Measurements from ENCODE around the gene PGA4. TPM values are rescaled to one million over a fixed set of nuclear protein-coding genes. Genes with fewer than 3 reads are reported as not detected.
"Not testable (repeated sequence)": the region's sequence is repeated elsewhere in the genome, so short reads cannot be mapped to it uniquely, and the experiment has no call there.

PGA4 gene
- total RNA-seq, 4 donors from 2014 or later, result 2.2 to 10.5 (median 8.6) TPM; not detected in 1

- not testable (repeated sequence) for H3K4me1 ChIP-seq
- WGBS, 2 donors, result no CpG with 5 or more reads among the region's 10 CpGs
These were observed 23.3 kb downstream of the PGA4 start for GRCh38 chr11:61245284-61245964.

GRCh38 chr11:61248071-61248470, 25.9 kb downstream of the PGA4 start:
- not testable (repeated sequence) for H3K9me3 ChIP-seq; H3K27me3 ChIP-seq; H3K36me3 ChIP-seq; H3K4me3 ChIP-seq; H3K4me1 ChIP-seq; DNase-seq (ENCODE audit: low spot score in 2 of 2); H3K27ac ChIP-seq
- 74 to 80% methylated on average over 9 of the region's 9 CpGs for WGBS, 2 donors

More at GRCh38 chr11:61245284-61245964, 23.3 kb downstream of the PGA4 start:
- H3K9me3 ChIP-seq; H3K36me3 ChIP-seq; H3K27ac ChIP-seq; DNase-seq (ENCODE audit: low spot score in 2 of 2); H3K27me3 ChIP-seq; H3K4me3 ChIP-seq: not testable (repeated sequence)

DNA sequence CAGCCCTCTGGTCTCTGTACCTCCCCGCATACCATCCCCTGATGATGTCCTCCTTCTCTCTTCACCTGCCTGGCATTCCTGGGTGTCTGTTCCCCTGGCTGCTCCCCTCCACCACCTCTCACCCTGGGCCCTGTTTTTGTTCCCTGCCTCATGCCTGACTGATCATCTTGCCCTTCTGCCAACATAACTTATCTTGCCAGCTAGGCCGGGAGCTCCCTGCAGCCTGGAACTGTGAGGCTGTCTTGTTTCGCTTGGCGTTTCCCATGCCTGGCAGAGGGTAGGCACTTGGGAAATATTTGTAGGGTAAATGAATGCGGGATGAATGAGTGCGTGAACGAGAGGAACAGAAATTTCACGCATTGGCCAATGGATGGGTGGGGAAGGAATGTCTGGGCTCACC, 27.1 kb downstream of the PGA4 start:
- not testable (repeated sequence) for H3K4me1 ChIP-seq; H3K27ac ChIP-seq; H3K4me3 ChIP-seq; H3K36me3 ChIP-seq; H3K9me3 ChIP-seq; DNase-seq (ENCODE audit: low spot score in 2 of 2); H3K27me3 ChIP-seq
- 87 to 90% methylated on average over 8 of the region's 8 CpGs for WGBS, 2 donors

GRCh38 chr11:61250796-61251765, 28.9 kb downstream of the PGA4 start:
- not testable (repeated sequence) for H3K36me3 ChIP-seq, H3K4me1 ChIP-seq, H3K9me3 ChIP-seq, H3K4me3 ChIP-seq, H3K27me3 ChIP-seq, H3K27ac ChIP-seq
- 57 to 74% methylated on average over 20 of the region's 20 CpGs for WGBS, 2 donors
- peak; percentile 20 to 26 for DNase-seq (ENCODE audit: low spot score in 2 of 2)

DNA sequence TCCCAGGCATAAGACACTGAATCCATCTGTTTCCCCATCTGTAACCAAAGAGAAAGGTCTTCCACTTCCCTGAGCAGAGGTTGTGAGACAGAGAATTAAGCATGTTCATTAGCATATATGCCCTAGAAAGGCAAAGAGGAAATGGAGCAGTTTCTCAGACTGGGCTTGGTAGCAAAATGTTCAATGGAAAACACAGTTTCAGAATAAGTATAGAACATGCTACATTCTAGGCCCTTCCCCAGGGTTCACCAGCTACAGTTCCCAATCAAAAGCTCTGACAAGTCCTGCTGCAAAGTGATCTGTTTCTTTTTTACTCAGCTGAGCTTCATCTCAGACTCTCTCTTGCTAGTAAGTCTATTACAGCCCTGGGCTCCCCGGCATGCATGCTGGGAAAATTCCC, 30.2 kb downstream of the PGA4 start:
- not testable (repeated sequence) for H3K27me3 ChIP-seq; DNase-seq (ENCODE audit: low spot score in 2 of 2); H3K4me3 ChIP-seq; H3K27ac ChIP-seq; H3K9me3 ChIP-seq; H3K36me3 ChIP-seq; H3K4me1 ChIP-seq
- WGBS, 2 donors, result 71 to 73% methylated on average over 1 of the region's 1 CpG

- Histone ChIP-seq H3K4me3 (no peak overlapping the region), H3K36me3 (peaks cover 0 to 10% (median 0%) of the 10 kb centered on the region in 3 donors), H3K27ac (no peak overlapping the region), H3K9me3 (no peaks in the 10 kb centered on the region), H3K27me3 (no peaks in the 10 kb centered on the region), H3K4me1 (peaks cover 0 to 5% (median 0%) of the 10 kb centered on the region in 4 donors)
- 46 to 57% methylated on average over 12 of the region's 12 CpGs for WGBS, 2 donors
- TF ChIP-seq EP300 (IDR thresholded peaks at IDR 0.05) (no peak), POLR2A (IDR thresholded peaks at IDR 0.05) (no peak), CTCF (IDR thresholded peaks at IDR 0.05) (peak; percentile 53 to 76 (median 68))
- peak in 1 of 2 donors; percentile 42 for DNase-seq (ENCODE audit: low spot score in 2 of 2)
These were observed 32.4 kb downstream of the PGA4 start for GRCh38 chr11:61254403-61255025.

GRCh38 chr11:61256710-61257482, 34.7 kb downstream of the PGA4 start:
- no peak for DNase-seq (ENCODE audit: low spot score in 2 of 2)
- WGBS, 2 donors, result 86% methylated on average over 18 of the region's 18 CpGs
- no peaks in the 10 kb centered on the region for H3K27me3 ChIP-seq

More at GRCh38 chr11:61256710-61257482, 34.7 kb downstream of the PGA4 start:
- Histone ChIP-seq H3K4me1 (peaks cover 0 to 5% (median 0%) of the 10 kb centered on the region in 4 donors), H3K4me3 (no peak overlapping the region), H3K27ac (no peak overlapping the region), H3K9me3 (no peaks in the 10 kb centered on the region), H3K36me3 (peaks cover 0 to 10% (median 0%) of the 10 kb centered on the region in 3 donors)
- TF ChIP-seq POLR2A (IDR thresholded peaks at IDR 0.05) (no peak), EP300 (IDR thresholded peaks at IDR 0.05) (no peak), CTCF (IDR thresholded peaks at IDR 0.05) (no peak)

Data from tibial nerve (tissue), 4 donors.